HPDE6-E6E7 (cell line): Measurements from ENCODE around the gene KLF3.

Experiments used
- DNase-seq: peaks from one replicate; pipeline ENCODE4 v3.0.0; 2011; ENCODE audit warnings: missing footprints; ENCODE audit errors: extremely low spot score

Gene KLF3

GRCh38 chr4:38656111-38656510 lies 7.9 kb upstream of the KLF3 start:
- no peak for DNase-seq

GRCh38 chr4:38659346-38659745 lies 4.7 kb upstream of the KLF3 start:
- DNase-seq: no peak

- DNase-seq: no peak
Observed at GRCh38 chr4:38660838-38661237, 3.2 kb upstream of the KLF3 start.

- DNase-seq: no peak
Observed at GRCh38 chr4:38661371-38661770, 2.6 kb upstream of the KLF3 start.

- DNase-seq: no peak
Observed at GRCh38 chr4:38662522-38663089, 1.4 kb upstream of the KLF3 start.

- DNase-seq: peak; percentile 53
Observed at GRCh38 chr4:38663090-38663800, 754 bp upstream of the KLF3 start.

- DNase-seq: no peak
Observed at GRCh38 chr4:38664706-38665401, 855 bp downstream of the KLF3 start.

GRCh38 chr4:38665551-38666411 lies 1.8 kb downstream of the KLF3 start:
- no peak for DNase-seq

- no peak for DNase-seq
Observed at GRCh38 chr4:38666766-38667084, 2.7 kb downstream of the KLF3 start.

- peak; percentile 88 for DNase-seq
Observed at GRCh38 chr4:38667085-38667893, 3.3 kb downstream of the KLF3 start.

GRCh38 chr4:38668203-38668971 lies 4.4 kb downstream of the KLF3 start:
- no peak for DNase-seq

- no peak for DNase-seq
Observed at GRCh38 chr4:38669208-38669607, 5.2 kb downstream of the KLF3 start.

- no peak for DNase-seq
Observed at GRCh38 chr4:38670109-38670901, 6.3 kb downstream of the KLF3 start.

GRCh38 chr4:38670939-38671591 lies 7.1 kb downstream of the KLF3 start:
- DNase-seq: no peak

- no peak for DNase-seq
Observed at GRCh38 chr4:38671592-38671940, 7.6 kb downstream of the KLF3 start.

GRCh38 chr4:38672074-38672396 lies 8.0 kb downstream of the KLF3 start:
- DNase-seq: no peak

GRCh38 chr4:38672397-38673129 lies 8.6 kb downstream of the KLF3 start:
- DNase-seq: no peak

GRCh38 chr4:38673130-38673978 lies 9.4 kb downstream of the KLF3 start:
- DNase-seq: peak; percentile 69
